Skeletal muscle satellite cell (primary cell): ENCODE measurements around the gene NCAM1.
A peak's percentile ranks its signal among the peaks of the same experiment; 100 is the strongest.

Experiments used
- H3K27me3 ChIP-seq: 2 replicates; pipeline ENCODE4 v1.7.0; 2013; ENCODE audit warnings: low read length; ENCODE audit not compliant: control insufficient read depth, insufficient read depth
- H3K36me3 ChIP-seq: 2 replicates; pipeline ENCODE4 v1.7.0; 2013; ENCODE audit warnings: mild to moderate bottlenecking, control low read depth, low read length; ENCODE audit not compliant: insufficient read depth
- H3K4me1 ChIP-seq: 2 replicates; pipeline ENCODE4 v1.7.0; 2013; ENCODE audit warnings: low read length; ENCODE audit not compliant: control insufficient read depth, insufficient read depth
- H3K4me2 ChIP-seq: 2 replicates; pipeline ENCODE4 v1.7.0; 2013; ENCODE audit warnings: mild to moderate bottlenecking, low read length
- H3K4me3 ChIP-seq: 2 replicates; pipeline ENCODE4 v1.7.0; 2013; ENCODE audit warnings: low read length
- H3K9ac ChIP-seq: 2 replicates; pipeline ENCODE4 v1.7.0; 2013; ENCODE audit warnings: mild to moderate bottlenecking, low read depth, low read length, moderate library complexity
- H3K9me3 ChIP-seq: replicated peaks from 2 replicates; pipeline ENCODE4 v1.7.0; 2013; ENCODE audit warnings: mild to moderate bottlenecking, control low read depth, low read length

Gene NCAM1

GRCh38 chr11:113161711-113162591 lies 200.7 kb downstream of the NCAM1 start:
- H3K9ac ChIP-seq = peak overlapping the region; percentile 10
- H3K4me3 ChIP-seq = no peak overlapping the region
- no peaks in the 10 kb centered on the region for H3K36me3 ChIP-seq
- H3K4me2 ChIP-seq = peak overlapping the region; percentile 53
- no peaks in the 10 kb centered on the region for H3K27me3 ChIP-seq
- no peaks in the 10 kb centered on the region for H3K9me3 ChIP-seq
- peaks cover 12% of the 10 kb centered on the region for H3K4me1 ChIP-seq

DNA sequence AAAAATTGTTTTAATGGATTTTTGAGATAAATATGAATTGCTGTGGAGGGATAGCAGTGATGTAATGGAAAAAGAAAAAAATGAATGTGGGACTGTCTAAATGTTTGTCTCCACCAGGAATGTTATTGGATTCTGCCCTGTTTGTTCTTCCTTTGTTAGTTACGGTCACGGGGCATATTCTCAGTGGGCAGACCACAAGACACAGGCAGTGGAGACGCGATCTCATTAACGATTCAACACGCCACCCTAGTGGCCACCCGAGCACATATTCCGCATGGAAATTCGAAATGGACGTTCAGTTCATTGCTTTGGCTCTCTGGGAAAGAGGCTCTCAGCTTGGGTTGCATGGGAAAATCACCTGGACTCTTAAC lies 201.4 kb downstream of the NCAM1 start:
- no peaks in the 10 kb centered on the region for H3K27me3 ChIP-seq
- no peak overlapping the region for H3K4me3 ChIP-seq
- H3K4me2 ChIP-seq = peak overlapping the region; percentile 53
- no peaks in the 10 kb centered on the region for H3K36me3 ChIP-seq
- H3K9ac ChIP-seq = peak overlapping the region; percentile 10
- H3K4me1 ChIP-seq = peaks cover 12% of the 10 kb centered on the region
- no peaks in the 10 kb centered on the region for H3K9me3 ChIP-seq

DNA sequence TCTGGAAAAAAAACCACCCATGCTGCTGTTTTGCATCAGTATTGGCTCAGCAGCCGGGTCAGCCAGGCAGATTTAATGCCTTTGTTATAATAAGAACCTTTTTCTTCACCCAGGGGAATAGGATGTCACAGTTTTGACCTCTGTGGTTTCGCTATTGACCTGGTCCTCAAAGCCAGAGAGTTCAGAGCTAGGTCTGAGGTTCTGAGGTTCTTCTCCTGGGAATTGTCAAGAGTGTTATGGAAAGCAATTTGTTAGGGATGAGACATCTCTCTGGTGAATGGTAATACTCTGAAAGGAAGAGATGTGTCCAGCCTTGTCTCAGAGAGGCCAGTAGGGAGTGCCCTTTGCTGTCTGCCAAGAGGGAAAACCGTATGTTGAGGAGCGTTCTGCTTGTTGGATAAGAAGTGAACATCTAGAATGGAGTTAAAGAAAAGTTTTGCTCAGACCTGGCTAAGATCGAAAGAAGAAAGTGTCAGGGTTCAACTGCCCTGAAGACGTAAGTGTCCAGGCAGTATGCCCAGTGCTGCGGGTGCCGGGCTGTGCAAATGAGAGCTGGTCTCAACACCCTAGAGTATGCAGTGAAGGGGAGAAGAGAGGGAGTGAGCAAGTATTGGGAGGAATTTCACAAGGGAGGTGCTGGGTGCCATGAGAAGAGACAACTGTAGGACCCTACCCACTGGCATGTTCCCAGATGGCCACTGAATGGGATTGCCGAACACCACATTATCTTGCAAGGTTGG lies 202.2 kb downstream of the NCAM1 start:
- no peaks in the 10 kb centered on the region for H3K9me3 ChIP-seq

GRCh38 chr11:113166280-113166679 lies 205.1 kb downstream of the NCAM1 start:
- Histone ChIP-seq H3K9me3 (no peaks in the 10 kb centered on the region), H3K4me1 (peaks cover 19% of the 10 kb centered on the region), H3K4me3 (no peak overlapping the region), H3K36me3 (no peaks in the 10 kb centered on the region), H3K27me3 (no peaks in the 10 kb centered on the region), H3K9ac (no peak overlapping the region), H3K4me2 (no peak overlapping the region)

More for the DNA sequence above, 202.2 kb downstream of the NCAM1 start:
- Histone ChIP-seq H3K4me3 (no peak overlapping the region), H3K4me2 (peak overlapping the region; percentile 7), H3K9ac (no peak overlapping the region), H3K36me3 (no peaks in the 10 kb centered on the region), H3K4me1 (peaks cover 17% of the 10 kb centered on the region), H3K27me3 (no peaks in the 10 kb centered on the region)

DNA sequence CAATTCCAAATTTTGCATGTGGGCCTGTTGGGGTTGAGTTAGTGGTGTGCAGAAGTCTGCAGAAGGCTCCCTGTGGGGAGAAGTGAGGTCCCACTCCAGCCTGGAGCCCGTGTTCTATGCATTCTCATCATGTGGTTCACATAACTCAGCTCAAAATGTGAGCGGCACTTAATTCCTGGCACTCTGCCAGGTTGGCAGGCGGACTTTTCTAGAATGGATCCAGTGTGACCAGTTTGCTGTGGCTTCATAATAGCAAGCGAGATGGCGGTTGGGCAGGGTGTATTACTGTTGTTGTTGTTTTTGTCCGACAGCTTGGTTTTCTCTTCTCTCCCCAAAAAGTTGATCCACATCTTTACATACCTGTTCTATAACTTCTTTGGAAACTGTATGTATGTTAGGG lies 206.4 kb downstream of the NCAM1 start:
- Histone ChIP-seq H3K9ac (no peak overlapping the region), H3K36me3 (no peaks in the 10 kb centered on the region), H3K4me1 (peaks cover 14% of the 10 kb centered on the region), H3K4me3 (no peak overlapping the region), H3K4me2 (peak overlapping the region; percentile 14), H3K9me3 (no peaks in the 10 kb centered on the region), H3K27me3 (no peaks in the 10 kb centered on the region)

DNA sequence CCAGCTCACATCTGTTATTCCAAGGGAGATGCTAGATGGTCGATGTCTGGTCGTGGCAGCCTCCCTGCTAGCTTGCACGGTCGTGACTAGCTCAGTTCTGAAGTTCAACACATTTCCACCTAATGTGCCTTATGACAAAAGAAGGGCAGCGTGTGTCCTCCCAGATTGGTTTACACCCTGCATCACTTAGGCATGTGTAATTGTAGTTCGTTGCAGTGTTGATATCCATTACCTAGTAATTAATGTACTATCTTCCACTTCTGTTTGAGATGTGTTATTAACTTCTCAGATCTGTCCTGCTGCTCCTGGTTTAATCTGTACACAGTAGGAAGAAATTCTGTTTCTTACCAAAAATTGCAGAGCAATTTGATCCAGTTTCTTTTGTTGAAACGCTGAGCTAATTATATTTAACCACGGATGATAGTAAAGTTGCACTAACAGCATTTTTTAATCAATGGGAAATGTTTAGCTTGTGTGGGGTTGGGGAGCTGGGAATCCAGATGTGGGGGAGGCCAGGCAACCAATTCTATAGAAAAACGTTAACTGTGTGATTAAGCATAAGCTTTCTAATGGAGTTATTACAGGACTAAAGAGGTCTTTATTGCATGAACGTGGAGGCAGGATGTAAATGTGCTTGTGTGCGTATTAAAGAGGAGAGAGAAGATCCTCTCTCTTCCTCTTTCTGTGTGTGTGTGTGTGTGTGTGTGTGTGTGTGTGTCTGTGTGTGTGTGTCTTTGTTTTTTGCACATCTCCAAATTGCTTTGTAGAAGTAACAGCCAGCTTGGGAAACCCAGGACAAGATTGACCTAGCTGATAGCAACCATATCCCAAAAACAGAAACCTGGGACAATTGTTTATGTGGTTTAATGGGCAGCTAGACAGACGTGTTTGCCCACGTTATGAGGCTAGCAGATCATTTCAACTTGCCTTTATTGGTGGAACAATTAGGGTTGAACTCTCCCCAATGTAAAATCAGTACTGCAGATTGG lies 207.4 kb downstream of the NCAM1 start:
- H3K36me3 ChIP-seq = no peaks in the 10 kb centered on the region
- no peak overlapping the region for H3K4me2 ChIP-seq
- no peak overlapping the region for H3K9ac ChIP-seq
- no peak overlapping the region for H3K4me3 ChIP-seq
- peaks cover 7% of the 10 kb centered on the region for H3K4me1 ChIP-seq
- H3K27me3 ChIP-seq = no peaks in the 10 kb centered on the region
- no peaks in the 10 kb centered on the region for H3K9me3 ChIP-seq

DNA sequence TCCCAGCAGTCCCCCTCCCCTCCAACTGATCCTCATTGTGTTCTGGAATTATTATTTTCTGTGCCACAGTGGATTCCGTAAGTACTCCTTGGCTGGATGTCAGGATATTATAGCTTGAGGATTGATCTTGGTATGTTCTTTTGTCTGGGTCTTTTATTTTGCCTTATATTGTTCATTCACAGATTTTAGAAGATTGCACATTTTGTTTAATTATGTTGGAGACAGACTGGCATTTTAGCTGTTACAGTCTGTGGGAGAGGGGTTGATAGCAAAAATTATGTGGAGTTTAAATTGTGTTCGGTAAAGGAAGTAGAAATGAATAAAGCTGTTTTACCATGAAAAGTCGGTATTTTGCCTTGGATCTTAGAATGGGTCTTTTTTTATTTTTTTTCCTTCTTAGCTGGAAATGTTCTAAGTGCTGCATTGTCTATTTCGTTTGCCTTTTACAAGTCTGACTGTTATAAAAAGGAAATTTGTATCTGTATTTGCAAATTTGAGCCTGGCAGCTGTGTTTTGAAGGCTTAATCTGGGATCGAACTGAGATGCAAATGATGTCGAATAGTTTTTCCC lies 211.2 kb downstream of the NCAM1 start:
- H3K9me3 ChIP-seq = no peaks in the 10 kb centered on the region
- no peaks in the 10 kb centered on the region for H3K36me3 ChIP-seq
- H3K4me3 ChIP-seq = no peak overlapping the region
- H3K27me3 ChIP-seq = no peaks in the 10 kb centered on the region
- H3K9ac ChIP-seq = no peak overlapping the region
- H3K4me1 ChIP-seq = peaks cover 22% of the 10 kb centered on the region
- no peak overlapping the region for H3K4me2 ChIP-seq

DNA sequence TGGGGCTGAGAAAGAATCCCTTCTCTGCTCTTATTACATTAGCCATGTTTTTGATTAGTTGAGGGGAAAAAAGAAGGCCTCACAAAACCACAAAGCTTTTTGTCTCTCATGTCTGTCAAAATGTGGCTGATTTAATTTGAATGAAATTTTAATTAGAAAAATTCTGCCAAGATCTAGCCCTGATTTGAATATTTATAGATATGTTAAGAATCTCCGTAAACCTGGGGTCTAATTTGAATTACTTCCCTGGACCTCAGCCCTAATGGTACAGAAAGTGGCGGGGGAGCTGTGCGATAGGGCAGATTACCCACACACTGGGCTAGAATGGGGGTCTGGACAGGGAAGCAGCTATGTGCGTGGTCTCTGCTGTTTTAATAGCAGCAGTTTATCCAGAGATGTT lies 211.9 kb downstream of the NCAM1 start:
- H3K27me3 ChIP-seq = no peaks in the 10 kb centered on the region
- no peaks in the 10 kb centered on the region for H3K9me3 ChIP-seq
- peaks cover 23% of the 10 kb centered on the region for H3K4me1 ChIP-seq
- no peak overlapping the region for H3K9ac ChIP-seq
- H3K36me3 ChIP-seq = no peaks in the 10 kb centered on the region
- H3K4me2 ChIP-seq = no peak overlapping the region
- no peak overlapping the region for H3K4me3 ChIP-seq

GRCh38 chr11:113174882-113175281 lies 213.7 kb downstream of the NCAM1 start:
- Histone ChIP-seq H3K4me1 (peaks cover 18% of the 10 kb centered on the region), H3K4me2 (no peak overlapping the region), H3K36me3 (no peaks in the 10 kb centered on the region), H3K9ac (no peak overlapping the region), H3K4me3 (no peak overlapping the region), H3K27me3 (no peaks in the 10 kb centered on the region), H3K9me3 (no peaks in the 10 kb centered on the region)

DNA sequence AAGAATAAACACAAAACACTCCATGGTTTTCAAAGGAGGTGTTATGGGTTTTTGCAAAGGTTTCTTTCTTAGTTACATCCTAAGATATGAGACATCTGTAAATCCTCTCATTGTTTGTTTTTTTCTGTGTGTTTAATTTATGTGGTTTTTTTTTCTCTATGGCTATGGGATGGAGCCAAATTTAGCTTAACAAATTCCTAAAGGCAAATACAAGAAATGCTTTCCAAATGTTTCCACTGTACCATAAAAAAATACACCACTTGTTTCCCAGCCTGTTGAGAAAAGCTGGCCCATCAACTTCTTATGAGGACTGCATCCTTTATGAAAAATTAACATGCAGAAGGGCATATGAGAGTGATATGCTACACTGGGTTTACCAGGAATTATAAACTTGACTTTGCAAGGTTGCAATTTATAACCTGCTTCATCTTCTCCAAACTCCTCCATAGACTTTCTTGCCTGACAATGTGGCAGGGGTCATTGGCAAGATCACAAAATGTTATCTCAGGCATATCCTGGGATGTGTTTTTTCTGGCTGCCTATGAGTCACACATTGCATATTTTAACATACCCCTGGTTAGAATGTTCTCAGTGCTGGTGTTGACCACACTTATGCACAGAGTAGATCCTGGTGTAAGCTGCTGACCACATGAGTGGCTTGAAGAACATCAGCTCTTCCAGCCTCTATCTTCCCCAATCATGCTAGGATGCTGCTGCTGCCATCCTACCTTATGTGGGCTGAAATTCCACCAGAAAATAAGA lies 215.6 kb downstream of the NCAM1 start:
- no peak overlapping the region for H3K4me3 ChIP-seq
- no peak overlapping the region for H3K4me2 ChIP-seq
- H3K9ac ChIP-seq = no peak overlapping the region
- peaks cover 18% of the 10 kb centered on the region for H3K4me1 ChIP-seq
- H3K27me3 ChIP-seq = no peaks in the 10 kb centered on the region
- H3K36me3 ChIP-seq = no peaks in the 10 kb centered on the region
- H3K9me3 ChIP-seq = no peaks in the 10 kb centered on the region
